ENCODE data around the gene SNTG2. TPM values are rescaled to one million over a fixed set of nuclear protein-coding genes. Genes with fewer than 3 reads are reported as not detected.
"Not testable (repeated sequence)": the region's sequence is repeated elsewhere in the genome, so short reads cannot be mapped to it uniquely, and the experiment has no call there.

Gene SNTG2
- total RNA-seq, 5 donors from 2014 or later (not counting 1 experiment from before 2014, with no cell fraction given), result 0.86 to 4.8 (median 2.7) TPM

DNA sequence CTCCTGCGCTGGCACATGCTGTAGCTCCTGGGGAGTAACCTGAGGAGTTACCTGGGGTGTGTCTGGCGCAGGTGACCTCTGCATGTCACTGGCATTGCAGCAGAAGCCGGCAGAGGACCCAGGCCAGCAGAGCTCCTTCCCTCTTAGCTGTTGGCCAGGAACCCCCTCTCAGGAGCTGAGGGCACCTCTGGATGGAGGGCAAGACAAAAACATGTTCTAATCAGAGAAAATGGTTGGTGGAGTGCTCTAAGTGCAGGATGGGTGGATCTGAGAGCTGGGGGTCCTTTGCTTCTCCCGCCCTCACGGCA lies 44.9 kb upstream of the SNTG2 start:
- ChIA-PET CTCF (no interaction called here), POLR2A (no interaction called here)
- peaks cover 0 to 5% of the 10 kb centered on the region in 2 experiments for H3K4me1 ChIP-seq (ENCODE audit: control insufficient read depth in 1 of 2, extremely low read depth in 1 of 2, insufficient read depth in 2 of 2, low read length in 2 of 2)
- Mint-ChIP-seq H3K4me1 (peaks cover 0 to 12% (median 7%) of the 10 kb centered on the region in 3 donors), H3K9me3 (peaks cover 0 to 5% (median 0%) of the 10 kb centered on the region in 3 donors), H3K27me3 (peaks cover 4 to 7% of the 10 kb centered on the region in 2 donors), H3K36me3 (no peaks in the 10 kb centered on the region), H3K27ac (no peak overlapping the region), H3K4me3 (no peak overlapping the region)
- peaks cover 0 to 14% of the 10 kb centered on the region in 2 experiments for H3K27me3 ChIP-seq (replicated peaks in 1 of 2; ENCODE audit: control insufficient read depth in 2 of 2, extremely low read depth in 1 of 2, insufficient read depth in 2 of 2, low read length in 1 of 2)
- H3K9me3 ChIP-seq, result no peaks in the 10 kb centered on the region
- H3K4me3 ChIP-seq (ENCODE audit: control insufficient read depth in 1 of 2, extremely low read depth in 1 of 2, low read length in 1 of 2), result no peak overlapping the region
- DNase-seq (no peak), ATAC-seq (replicated peaks in 1 of 4) (no peak)
- no peak overlapping the region for H3K27ac ChIP-seq (ENCODE audit: low read length)
- H3K36me3 ChIP-seq (ENCODE audit: control insufficient read depth in 2 of 2, extremely low read depth in 1 of 2, insufficient read depth in 1 of 2, low read length in 1 of 2), result no peaks in the 10 kb centered on the region
- 93% methylated on average over 3 of the region's 5 CpGs for WGBS (ENCODE audit: insufficient coverage)

GRCh38 chr2:907706-908105 lies 42.9 kb upstream of the SNTG2 start:
- H3K4me3 ChIP-seq (ENCODE audit: control insufficient read depth in 1 of 2, extremely low read depth in 1 of 2, low read length in 1 of 2), result no peak overlapping the region
- H3K4me1 ChIP-seq (ENCODE audit: control insufficient read depth in 1 of 2, extremely low read depth in 1 of 2, insufficient read depth in 2 of 2, low read length in 2 of 2), result peaks cover 0 to 5% of the 10 kb centered on the region in 2 experiments
- Mint-ChIP-seq H3K27ac (no peak overlapping the region), H3K36me3 (no peaks in the 10 kb centered on the region), H3K9me3 (peaks cover 0 to 5% (median 0%) of the 10 kb centered on the region in 3 donors), H3K27me3 (peaks cover 4 to 7% of the 10 kb centered on the region in 2 donors), H3K4me1 (peaks cover 0 to 13% (median 7%) of the 10 kb centered on the region in 3 donors), H3K4me3 (no peak overlapping the region)
- no peak overlapping the region for H3K27ac ChIP-seq (ENCODE audit: low read length)
- ChIA-PET CTCF (no interaction called here), POLR2A (no interaction called here)
- no peaks in the 10 kb centered on the region for H3K36me3 ChIP-seq (ENCODE audit: control insufficient read depth in 2 of 2, extremely low read depth in 1 of 2, insufficient read depth in 1 of 2, low read length in 1 of 2)
- no peaks in the 10 kb centered on the region for H3K9me3 ChIP-seq
- no peak for DNase-seq
- peaks cover 0 to 12% of the 10 kb centered on the region in 2 experiments for H3K27me3 ChIP-seq (replicated peaks in 1 of 2; ENCODE audit: control insufficient read depth in 2 of 2, extremely low read depth in 1 of 2, insufficient read depth in 2 of 2, low read length in 1 of 2)
- WGBS (ENCODE audit: insufficient coverage), result 66% methylated on average over 4 of the region's 7 CpGs
- ATAC-seq (replicated peaks in 1 of 4), result no peak

DNA sequence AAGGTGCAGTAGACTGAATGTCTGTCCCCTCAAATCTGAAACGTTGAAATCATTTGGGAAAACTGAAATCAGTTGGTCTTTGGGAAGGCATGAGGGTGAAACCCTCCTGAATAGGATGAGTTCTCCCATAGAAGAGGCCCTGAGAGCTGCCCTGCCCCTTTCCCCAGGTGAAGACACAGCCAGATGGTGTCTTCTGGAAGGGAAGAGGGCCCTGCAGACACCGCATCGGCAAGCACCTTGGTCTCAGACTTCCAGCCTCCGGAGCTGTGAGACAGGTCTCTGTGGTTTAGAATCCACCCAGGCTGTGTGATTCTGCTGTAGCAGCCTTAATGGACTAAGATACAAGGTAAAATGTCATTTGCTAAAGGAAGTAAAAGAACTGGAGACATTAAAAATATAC lies 42.1 kb upstream of the SNTG2 start:
- no peak overlapping the region for H3K4me3 Mint-ChIP-seq
- ChIA-PET POLR2A (no interaction called here), CTCF (no interaction called here)
- H3K9me3 Mint-ChIP-seq, result peaks cover 0 to 5% (median 0%) of the 10 kb centered on the region in 3 donors
- no peaks in the 10 kb centered on the region for H3K36me3 Mint-ChIP-seq
- Histone ChIP-seq H3K4me3 (ENCODE audit: control insufficient read depth in 1 of 2, extremely low read depth in 1 of 2, low read length in 1 of 2) (no peak overlapping the region), H3K27ac (ENCODE audit: low read length) (no peak overlapping the region), H3K9me3 (no peaks in the 10 kb centered on the region), H3K4me1 (ENCODE audit: control insufficient read depth in 1 of 2, extremely low read depth in 1 of 2, insufficient read depth in 2 of 2, low read length in 2 of 2) (peaks cover 0 to 5% of the 10 kb centered on the region in 2 experiments), H3K27me3 (replicated peaks in 1 of 2; ENCODE audit: control insufficient read depth in 2 of 2, extremely low read depth in 1 of 2, insufficient read depth in 2 of 2, low read length in 1 of 2) (peaks cover 0 to 11% of the 10 kb centered on the region in 2 experiments), H3K36me3 (ENCODE audit: control insufficient read depth in 2 of 2, extremely low read depth in 1 of 2, insufficient read depth in 1 of 2, low read length in 1 of 2) (no peaks in the 10 kb centered on the region)
- no peak overlapping the region for H3K27ac Mint-ChIP-seq
- DNase-seq (no peak), ATAC-seq (replicated peaks in 1 of 4) (no peak)
- WGBS (ENCODE audit: insufficient coverage), result 75% methylated on average over 2 of the region's 4 CpGs
- peaks cover 0 to 13% (median 7%) of the 10 kb centered on the region in 3 donors for H3K4me1 Mint-ChIP-seq
- H3K27me3 Mint-ChIP-seq, result peaks cover 1 to 4% of the 10 kb centered on the region in 2 donors

DNA sequence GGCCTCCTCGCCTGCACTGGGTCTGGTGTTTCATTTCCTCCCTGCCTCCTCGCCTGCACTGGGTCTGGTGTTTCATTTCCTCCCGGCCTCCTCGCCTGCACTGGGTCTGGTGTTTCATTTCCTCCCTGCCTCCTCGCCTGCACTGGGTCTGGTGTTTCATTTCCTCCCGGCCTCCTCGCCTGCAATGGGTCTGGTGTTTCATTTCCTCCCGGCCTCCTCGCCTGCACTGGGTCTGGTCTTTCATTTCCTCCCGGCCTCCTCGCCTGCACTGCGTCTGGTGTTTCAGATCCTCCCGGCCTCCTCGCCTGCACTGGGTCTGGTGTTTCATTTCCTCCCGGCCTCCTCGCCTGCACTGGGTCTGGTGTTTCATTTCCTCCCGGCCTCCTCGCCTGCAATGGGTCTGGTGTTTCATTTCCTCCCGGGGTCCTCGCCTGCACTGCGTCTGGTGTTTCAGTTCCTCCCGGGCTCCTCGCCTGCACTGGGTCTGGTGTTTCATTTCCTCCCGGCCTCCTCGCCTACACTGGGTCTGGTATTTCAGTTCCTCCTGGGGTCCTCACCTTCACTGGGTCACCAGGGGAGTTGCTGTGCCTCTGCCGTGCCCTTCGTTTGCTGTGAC lies 40.8 kb upstream of the SNTG2 start:
- peak in 1 of 35 experiments; percentile 6 for DNase-seq
- peaks cover 0 to 13% (median 7%) of the 10 kb centered on the region in 3 donors for H3K4me1 Mint-ChIP-seq

DNA sequence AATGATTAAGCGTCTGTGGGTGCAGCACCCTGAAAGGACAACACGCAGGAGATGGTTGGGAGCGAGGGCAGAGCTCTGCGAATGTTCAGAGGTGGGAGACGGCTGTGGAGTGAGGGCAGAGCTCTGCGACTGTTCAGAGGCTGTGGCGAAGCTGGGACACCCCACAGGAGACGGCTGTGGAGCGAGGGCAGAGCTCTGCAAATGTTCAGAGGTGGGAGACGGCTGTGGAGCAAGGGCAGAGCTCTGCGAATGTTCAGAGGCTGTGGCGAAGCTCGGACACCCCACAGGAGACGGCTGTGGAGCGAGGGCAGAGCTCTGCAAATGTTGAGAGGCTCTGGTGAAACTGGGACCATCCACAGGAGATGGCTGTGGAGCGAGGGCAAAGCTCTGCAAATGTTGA lies 40.0 kb upstream of the SNTG2 start:
- Histone ChIP-seq H3K27me3 (replicated peaks in 1 of 2; ENCODE audit: control insufficient read depth in 2 of 2, extremely low read depth in 1 of 2, insufficient read depth in 2 of 2, low read length in 1 of 2) (peaks cover 0 to 2% of the 10 kb centered on the region in 2 experiments), H3K4me1 (ENCODE audit: control insufficient read depth in 1 of 2, extremely low read depth in 1 of 2, insufficient read depth in 2 of 2, low read length in 2 of 2) (peaks cover 0 to 5% of the 10 kb centered on the region in 2 experiments), H3K4me3 (ENCODE audit: control insufficient read depth in 1 of 2, extremely low read depth in 1 of 2, low read length in 1 of 2) (no peak overlapping the region), H3K36me3 (ENCODE audit: control insufficient read depth in 2 of 2, extremely low read depth in 1 of 2, insufficient read depth in 1 of 2, low read length in 1 of 2) (no peaks in the 10 kb centered on the region), H3K9me3 (no peaks in the 10 kb centered on the region), H3K27ac (ENCODE audit: low read length) (no peak overlapping the region)
- Mint-ChIP-seq H3K27ac (no peak overlapping the region), H3K36me3 (no peaks in the 10 kb centered on the region), H3K4me3 (no peak overlapping the region), H3K27me3 (peaks cover 0 to under 1% of the 10 kb centered on the region in 2 donors), H3K9me3 (peaks cover 0 to 5% (median 0%) of the 10 kb centered on the region in 3 donors), H3K4me1 (peaks cover 0 to 13% (median 7%) of the 10 kb centered on the region in 3 donors)
- 89% methylated on average over 16 of the region's 16 CpGs for WGBS (ENCODE audit: insufficient coverage)
- DNase-seq (no peak), ATAC-seq (replicated peaks in 1 of 4) (no peak)
- POLR2A ChIA-PET, result no interaction called here
- CTCF ChIA-PET, result no interaction called here

More for the DNA sequence above, 40.8 kb upstream of the SNTG2 start:
- H3K36me3 ChIP-seq (ENCODE audit: control insufficient read depth in 2 of 2, extremely low read depth in 1 of 2, insufficient read depth in 1 of 2, low read length in 1 of 2); H3K36me3 Mint-ChIP-seq; H3K27ac ChIP-seq (ENCODE audit: low read length); H3K9me3 ChIP-seq; H3K9me3 Mint-ChIP-seq; H3K27me3 ChIP-seq (replicated peaks in 1 of 2; ENCODE audit: control insufficient read depth in 2 of 2, extremely low read depth in 1 of 2, insufficient read depth in 2 of 2, low read length in 1 of 2); ATAC-seq (replicated peaks in 1 of 4); CTCF ChIA-PET; H3K4me3 ChIP-seq (ENCODE audit: control insufficient read depth in 1 of 2, extremely low read depth in 1 of 2, low read length in 1 of 2); H3K4me1 ChIP-seq (ENCODE audit: control insufficient read depth in 1 of 2, extremely low read depth in 1 of 2, insufficient read depth in 2 of 2, low read length in 2 of 2); POLR2A ChIA-PET; H3K27me3 Mint-ChIP-seq: not testable (repeated sequence)
- peak overlapping the region in 2 of 3 donors; percentile 28 to 44 for H3K4me3 Mint-ChIP-seq
- WGBS (ENCODE audit: insufficient coverage), result 71% methylated on average over 17 of the region's 27 CpGs
- peak overlapping the region in 1 of 2 donors; percentile 8 for H3K27ac Mint-ChIP-seq

DNA sequence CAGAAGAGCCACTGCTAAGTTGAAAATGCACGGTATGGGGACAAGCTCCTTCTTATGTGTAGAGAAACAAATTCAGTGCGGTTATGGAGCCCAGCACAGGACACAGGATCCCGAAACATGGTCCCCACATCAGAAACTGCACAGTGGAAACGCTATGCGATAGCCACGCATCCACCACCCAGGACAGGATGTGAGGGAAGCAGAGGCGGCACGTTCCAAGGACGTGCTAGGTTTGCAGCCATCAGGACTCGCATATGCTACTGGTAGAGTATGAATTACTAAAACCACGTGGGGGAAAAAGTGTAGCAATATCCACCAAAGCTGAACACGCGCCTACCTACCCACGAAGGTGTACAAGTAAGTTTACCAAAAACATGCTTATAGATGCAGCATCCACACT lies 34.7 kb upstream of the SNTG2 start:
- Histone ChIP-seq H3K4me3 (ENCODE audit: control insufficient read depth in 1 of 2, extremely low read depth in 1 of 2, low read length in 1 of 2) (no peak overlapping the region), H3K27ac (ENCODE audit: low read length) (no peak overlapping the region), H3K9me3 (no peaks in the 10 kb centered on the region), H3K4me1 (ENCODE audit: control insufficient read depth in 1 of 2, extremely low read depth in 1 of 2, insufficient read depth in 2 of 2, low read length in 2 of 2) (no peaks in the 10 kb centered on the region), H3K36me3 (ENCODE audit: control insufficient read depth in 2 of 2, extremely low read depth in 1 of 2, insufficient read depth in 1 of 2, low read length in 1 of 2) (no peaks in the 10 kb centered on the region), H3K27me3 (replicated peaks in 1 of 2; ENCODE audit: control insufficient read depth in 2 of 2, extremely low read depth in 1 of 2, insufficient read depth in 2 of 2, low read length in 1 of 2) (peaks cover 0 to 12% of the 10 kb centered on the region in 2 experiments)
- DNase-seq (no peak), ATAC-seq (replicated peaks in 1 of 4) (no peak)
- ChIA-PET CTCF (no interaction called here), POLR2A (no interaction called here)
- Mint-ChIP-seq H3K4me1 (peaks cover 0 to 2% (median 0%) of the 10 kb centered on the region in 3 donors), H3K9me3 (no peaks in the 10 kb centered on the region), H3K4me3 (no peak overlapping the region), H3K36me3 (no peaks in the 10 kb centered on the region), H3K27me3 (peaks cover 4% of the 10 kb centered on the region in 2 donors), H3K27ac (no peak overlapping the region)
- 91% methylated on average over 10 of the region's 14 CpGs for WGBS (ENCODE audit: insufficient coverage)

Data from T-cell (primary cell).